SH-SY5Y (cell line): Measurements from ENCODE around the gene RAB40A.

Source experiments
- GATA2 ChIP-seq: IDR thresholded peaks from 2 replicates; pipeline ENCODE4 v1.6.1; 2011; ENCODE audit warnings: mild to moderate bottlenecking, low read depth, low read length
- GATA3 ChIP-seq: IDR thresholded peaks from 2 replicates; pipeline ENCODE4 v1.6.1; 2011; ENCODE audit warnings: low read depth, mild to moderate bottlenecking, low read length, moderate library complexity

DNA sequence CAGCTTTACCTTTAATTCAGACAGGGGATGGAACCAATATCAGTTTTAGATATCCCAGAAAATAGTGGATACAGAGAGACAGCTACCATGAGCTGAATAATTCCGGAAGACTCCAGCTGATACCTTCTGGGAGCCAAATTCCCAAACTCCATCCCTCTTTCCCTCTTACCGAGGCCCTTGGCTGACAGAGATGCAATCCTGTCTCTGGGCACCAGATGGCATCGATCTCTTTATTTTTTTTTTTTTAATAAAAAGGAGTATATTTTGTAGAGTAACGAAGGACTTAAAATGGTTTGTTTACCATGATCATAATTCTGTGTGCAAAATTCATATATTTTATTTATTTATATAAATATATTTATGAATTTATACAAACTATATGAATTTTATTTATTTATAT is 31.0 kb downstream of the RAB40A start:
- no peak for TF ChIP-seq GATA2
- TF ChIP-seq GATA3, result no peak
